Heart right ventricle (tissue), 16 donors: ENCODE measurements around the gene HRH2. TPM values are rescaled to one million over a fixed set of nuclear protein-coding genes. Genes with fewer than 3 reads are reported as not detected.

ENCODE experiments used
- ATAC-seq, 8 donors: fragments of 200-7000 bp; cut with Tn5 transposase; one replicate each; pipeline ENCODE4 v1.9.1; 2020; ENCODE audit warnings: mild to moderate bottlenecking in 8 of 8, moderate library complexity in 8 of 8, moderate number of reproducible peaks in 1 of 8
- DNase-seq, 2 donors: peaks; one replicate each; pipeline ENCODE4 v3.0.0-alpha.2; 2020
- H3K27ac ChIP-seq, 10 donors: fragments of 200-600 bp; sonication (generic) in 2 of 10; one replicate each; pipeline versions ENCODE4 v1.5.0 to v1.8.0; 2020 to 2022; ENCODE audit warnings: mild to moderate bottlenecking in 3 of 10
- H3K27me3 ChIP-seq, 7 donors: fragments of 200-600 bp; one replicate each; pipeline ENCODE4 v1.8.0; 2021 to 2022; ENCODE audit warnings: mild to moderate bottlenecking in 2 of 7
- H3K36me3 ChIP-seq, 9 donors: fragments of 200-600 bp; sonication (generic) in 1 of 9; one replicate each; pipeline versions ENCODE4 v1.5.0 to v1.8.0; 2020 to 2022; ENCODE audit warnings: mild to moderate bottlenecking in 2 of 9
- H3K4me1 ChIP-seq, 9 donors: fragments of 200-600 bp; sonication (generic) in 1 of 9; one replicate each; pipeline versions ENCODE4 v1.5.0 to v1.8.0; 2020 to 2022; ENCODE audit warnings: mild to moderate bottlenecking in 4 of 9
- H3K4me3 ChIP-seq, 10 donors: fragments of 200-600 bp; sonication (generic) in 2 of 10; one replicate each; pipeline versions ENCODE4 v1.5.0 to v1.8.0; 2020 to 2022; ENCODE audit warnings: mild to moderate bottlenecking in 7 of 10, moderate library complexity in 2 of 10
- H3K9me3 ChIP-seq, 11 donors: fragments of 200-600 bp in 10 of 11; sonication (generic) in 2 of 11; one replicate each; pipeline versions ENCODE4 v1.5.0 to v1.8.0; 2013 to 2022; ENCODE audit warnings: mild to moderate bottlenecking in 2 of 11, control low read depth in 1 of 11, moderate library complexity in 1 of 11
- whole genome bisulfite sequencing, 2 donors: extraction: QIAGEN DNeasy Blood & Tissue Kit; methylation state at CpG; one replicate each; pipeline ENCODE4 v1.1.7; 2013; ENCODE audit warnings: inconsistent platforms in 1 of 2; 5-methylcytosine and 5-hydroxymethylcytosine counted together
- intact Hi-C, 10 donors: fragments of 100-400 bp; cut with DNase I; formaldehyde crosslinking; loops; one replicate each; pipeline versions ENCODE4 v1.11.1 to v1.14.2; 2022
- polyA plus RNA-seq, 2 donors: library from polyadenylated mRNA; stranded (reverse); fragments of 200-250 nt; gene quantifications; one replicate each; pipeline ENCODE4 v1.2.3, GENCODE V29; 2013
- total RNA-seq, 10 donors: library from RNA; stranded (reverse); fragmentation: NEBNext Ultra II Directional in 3 of 10; extraction: Animal tissue kit (Norgen Biotek cat#: 25700) in 3 of 10; gene quantifications; one replicate each; pipeline versions ENCODE4 v1.2.1 to v1.2.4, GENCODE V29; 2021 to 2023
- TF ChIP-seq, protein P1 (sequence below), 9 donors: fragments of 200-600 bp; sonication (generic) in 2 of 9; IDR thresholded peaks; one replicate each; pipeline versions ENCODE4 v1.5.0 to v1.8.0; 2021 to 2022; ENCODE audit warnings: antibody characterized with exemption in 9 of 9, mild to moderate bottlenecking in 5 of 9, moderate library complexity in 1 of 9
- donor health status: Arrhythmogenic right ventricular cardiomyopathy.
- donor health status: ischemic (EF 13 %, LVEDD 7.1; RV severe dilation, severe dysfunction).
- donor health status: healthy with polysubstance abuse.
- donor health status: DM: no; HTN: yes; CAD: no.
- donor health status: DM: no; HTN: no; CAD: no.
- donor health status: ischemic (EF 25% LVEDD 6.9; RV normal size, moderate dysfunction).
- donor health status: ischemic (EF 25% LVEDD 5.7; RV mildly dilated, moderate dysfunction).
- donor health status: healthy.
- donor health status: DM: yes; HTN: yes; CAD: no.
- donor health status: Ischemic cardiomyopathy.
- donor health status: ischemic (EF 35%, LVEDD 5.7; RV mildly dilated, moderate dysfunction).
- donor health status: nonischemic (EF 11% LVEDD 7.7; RV severe dilation, severe dysfunction).
- donor health status: DM: yes; HTN: yes; CAD: no.
- donor health status: PGD.
- donor health status: ischemic (EF 29% LVEDD 5.4; RV normal size, mild dysfunction).
- donor health status: nonischemic (EF 23%, LVEDD 6.1; RV moderate dilation, normal function).

HRH2 gene
- total and polyA plus RNA-seq, 12 donors: 12.2 to 78.7 (median 50.6) TPM

DNA sequence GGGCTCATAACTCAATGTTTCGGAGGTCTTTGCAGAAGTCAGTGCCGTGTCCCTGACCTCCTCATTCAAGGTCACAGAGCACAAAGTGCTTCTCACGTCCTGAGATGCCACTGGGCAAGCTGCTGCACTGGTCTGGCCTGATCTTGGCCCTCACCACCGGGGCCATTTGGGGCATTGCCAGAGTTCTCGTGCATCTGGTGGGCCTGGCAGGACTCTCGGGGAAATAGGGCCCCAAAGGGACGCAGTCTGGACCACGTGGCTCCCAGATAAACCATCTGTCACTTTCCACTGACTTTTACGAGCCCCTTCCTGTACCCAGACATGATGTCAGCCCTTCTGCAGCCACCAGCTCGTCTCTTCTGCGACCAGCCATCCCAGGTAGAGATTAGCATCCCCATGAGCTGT is 54.8 kb downstream of the HRH2 start:
- no peak for DNase-seq
- peaks cover 0 to 30% (median 6%) of the 10 kb centered on the region in 11 donors for H3K9me3 ChIP-seq
- H3K27ac ChIP-seq: peak overlapping the region in 6 of 10 donors; percentile 17 to 72 (median 37)
- H3K36me3 ChIP-seq: peaks cover 0 to 25% (median 0%) of the 10 kb centered on the region in 9 donors
- 14 to 19% methylated on average over 11 of the region's 11 CpGs for WGBS, 2 donors
- H3K4me3 ChIP-seq: no peak overlapping the region
- no peaks in the 10 kb centered on the region for H3K27me3 ChIP-seq
- TF ChIP-seq, protein P1, sequence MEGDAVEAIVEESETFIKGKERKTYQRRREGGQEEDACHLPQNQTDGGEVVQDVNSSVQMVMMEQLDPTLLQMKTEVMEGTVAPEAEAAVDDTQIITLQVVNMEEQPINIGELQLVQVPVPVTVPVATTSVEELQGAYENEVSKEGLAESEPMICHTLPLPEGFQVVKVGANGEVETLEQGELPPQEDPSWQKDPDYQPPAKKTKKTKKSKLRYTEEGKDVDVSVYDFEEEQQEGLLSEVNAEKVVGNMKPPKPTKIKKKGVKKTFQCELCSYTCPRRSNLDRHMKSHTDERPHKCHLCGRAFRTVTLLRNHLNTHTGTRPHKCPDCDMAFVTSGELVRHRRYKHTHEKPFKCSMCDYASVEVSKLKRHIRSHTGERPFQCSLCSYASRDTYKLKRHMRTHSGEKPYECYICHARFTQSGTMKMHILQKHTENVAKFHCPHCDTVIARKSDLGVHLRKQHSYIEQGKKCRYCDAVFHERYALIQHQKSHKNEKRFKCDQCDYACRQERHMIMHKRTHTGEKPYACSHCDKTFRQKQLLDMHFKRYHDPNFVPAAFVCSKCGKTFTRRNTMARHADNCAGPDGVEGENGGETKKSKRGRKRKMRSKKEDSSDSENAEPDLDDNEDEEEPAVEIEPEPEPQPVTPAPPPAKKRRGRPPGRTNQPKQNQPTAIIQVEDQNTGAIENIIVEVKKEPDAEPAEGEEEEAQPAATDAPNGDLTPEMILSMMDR (IDR thresholded peaks at IDR 0.05): no peak
- intact Hi-C loops: loop anchor here in 4 of 10 donors (2.0 to 10.0 kb wide), 5 partner anchors 50 to 138 kb away; partner anchors contain the start of gene HRH2 (in 2 of the 4)
- peaks cover 2 to 57% (median 25%) of the 10 kb centered on the region in 9 donors for H3K4me1 ChIP-seq
- peak in 5 of 8 donors; percentile 10 to 63 (median 37) for ATAC-seq

DNA sequence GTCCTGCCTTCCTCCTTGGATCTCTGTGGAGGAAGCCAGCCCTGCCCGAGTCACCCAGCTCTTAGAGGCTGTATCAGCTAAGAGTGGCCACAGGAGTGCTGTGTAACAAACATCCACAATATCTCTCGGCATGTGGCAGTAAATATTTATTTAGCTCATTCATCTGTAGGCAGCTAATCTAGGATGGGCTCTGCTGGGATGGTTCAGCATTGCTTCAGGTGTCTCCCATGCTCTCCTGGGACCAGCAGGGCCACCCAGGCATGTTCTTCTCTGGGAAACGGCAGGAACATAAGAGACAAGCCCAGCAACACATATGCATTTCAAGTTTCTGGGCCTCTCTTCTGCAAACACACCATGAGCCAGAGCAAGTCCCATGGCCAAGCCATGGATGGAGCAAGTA is 56.1 kb downstream of the HRH2 start:
- H3K4me1 ChIP-seq: peaks cover 2 to 62% (median 21%) of the 10 kb centered on the region in 9 donors
- H3K27me3 ChIP-seq: peaks cover 0 to 5% (median 0%) of the 10 kb centered on the region in 7 donors
- no peak for ATAC-seq
- peak overlapping the region in 2 of 10 donors; percentile 7 to 41 for H3K27ac ChIP-seq
- DNase-seq: no peak
- intact Hi-C loops: loop anchor here in 4 of 10 donors (2.0 to 10.0 kb wide), 5 partner anchors 52 to 139 kb away; partner anchors contain the start of gene HRH2 (in 2 of the 4)
- no peak overlapping the region for H3K4me3 ChIP-seq
- TF ChIP-seq, protein P1 (IDR thresholded peaks at IDR 0.05): no peak
- H3K36me3 ChIP-seq: peaks cover 0 to 12% (median 0%) of the 10 kb centered on the region in 9 donors
- H3K9me3 ChIP-seq: peaks cover 0 to 32% (median 6%) of the 10 kb centered on the region in 11 donors
- whole genome bisulfite sequencing, 2 donors: 81 to 87% methylated on average over 3 of the region's 3 CpGs

DNA sequence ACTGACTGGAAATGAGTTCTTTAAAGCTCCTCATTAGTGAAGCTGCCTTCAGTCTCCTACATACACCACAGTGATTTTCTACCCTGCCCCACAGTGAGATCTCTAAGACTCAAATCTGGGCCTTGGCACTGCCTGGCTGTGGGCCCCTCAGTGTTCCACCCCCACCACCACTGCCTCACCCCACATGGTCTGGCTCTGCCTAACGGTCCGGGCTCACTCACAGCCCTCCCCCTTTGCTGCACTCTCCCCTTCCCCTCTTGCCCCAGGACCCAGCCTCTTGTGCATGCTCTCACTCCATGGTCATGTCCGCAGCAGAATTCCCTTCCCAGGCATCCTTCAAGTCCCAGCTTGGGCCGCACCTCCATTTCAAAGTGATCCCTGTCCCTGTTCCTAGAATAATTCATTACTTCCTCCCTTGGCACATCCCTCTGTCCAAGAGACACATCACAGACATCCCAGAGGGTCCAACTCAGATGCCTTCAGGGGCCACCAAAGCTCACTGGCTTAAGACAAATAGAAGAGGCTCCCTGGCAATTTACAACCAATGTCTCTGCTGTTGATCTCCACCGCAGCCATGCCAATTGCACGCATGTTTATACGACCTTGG is 56.7 kb downstream of the HRH2 start:
- 88 to 89% methylated on average over 7 of the region's 7 CpGs for WGBS, 2 donors
- Histone ChIP-seq H3K27ac (peak overlapping the region in 2 of 10 donors; percentile 59 to 68), H3K27me3 (peaks cover 0 to 6% (median 0%) of the 10 kb centered on the region in 7 donors), H3K4me3 (no peak overlapping the region), H3K36me3 (peaks cover 0 to 6% (median 0%) of the 10 kb centered on the region in 9 donors), H3K4me1 (peaks cover 2 to 55% (median 14%) of the 10 kb centered on the region in 9 donors), H3K9me3 (peaks cover 0 to 32% (median 6%) of the 10 kb centered on the region in 11 donors)
- intact Hi-C loops: loop anchor here in 8 of 10 donors (5.0 to 10.0 kb wide), 6 partner anchors 52 to 182 kb away; partner anchors contain the start of gene HRH2 (in 1 of the 8)
- no peak for DNase-seq
- TF ChIP-seq, protein P1 (IDR thresholded peaks at IDR 0.05): no peak
- ATAC-seq: no peak

DNA sequence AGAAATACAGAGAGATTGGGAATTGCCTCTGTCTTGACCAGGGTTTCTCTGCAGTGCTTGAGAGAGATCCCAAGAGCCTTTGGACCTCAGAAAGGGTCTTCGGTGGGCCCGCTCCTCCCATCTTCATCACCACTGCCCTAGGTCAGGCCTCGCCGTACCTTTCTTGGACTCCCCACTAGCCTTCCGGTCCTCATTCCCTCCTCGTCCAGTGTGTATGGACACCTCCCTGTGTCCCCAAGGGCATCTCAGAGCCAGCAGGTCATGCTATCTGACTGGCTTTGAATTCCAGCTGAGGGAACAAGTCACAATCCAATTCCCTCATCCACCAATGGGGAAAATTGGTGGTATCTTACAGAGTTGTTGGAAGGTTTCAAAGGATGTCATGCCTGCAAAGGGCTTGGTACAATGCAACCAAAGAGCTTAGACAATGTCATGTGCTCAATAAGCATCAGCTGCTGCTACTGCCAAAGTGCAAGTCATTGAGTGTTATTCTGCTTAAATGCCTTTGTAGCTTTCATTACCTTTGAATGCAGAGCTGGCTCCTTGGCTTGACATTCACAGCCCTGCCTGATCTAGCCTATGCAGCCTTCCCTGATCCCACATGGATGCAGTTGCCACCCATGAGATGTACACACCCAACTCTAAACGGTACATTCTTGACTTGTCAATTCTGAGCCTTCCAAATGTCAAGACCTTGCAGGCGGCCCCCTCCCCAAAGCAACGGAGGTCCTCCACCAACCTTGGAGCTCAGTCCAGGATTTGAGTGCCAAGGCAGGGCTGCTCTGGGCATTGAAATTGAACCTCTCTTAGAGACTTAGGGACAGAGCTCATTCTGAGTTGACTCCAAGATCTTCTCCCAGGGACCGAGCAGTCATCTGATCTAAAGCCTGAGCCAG is 58.0 kb downstream of the HRH2 start:
- Histone ChIP-seq H3K9me3 (peaks cover 0 to 32% (median 6%) of the 10 kb centered on the region in 11 donors), H3K4me3 (no peak overlapping the region), H3K36me3 (no peaks in the 10 kb centered on the region), H3K27ac (peak overlapping the region in 5 of 10 donors; percentile 34 to 76 (median 60)), H3K4me1 (peaks cover 0 to 43% (median 4%) of the 10 kb centered on the region in 9 donors), H3K27me3 (peaks cover 0 to 9% (median 0%) of the 10 kb centered on the region in 7 donors)
- intact Hi-C loops: loop anchor here in 7 of 10 donors (2.0 to 10.0 kb wide), 6 partner anchors 54 to 184 kb away; no protein-coding TSS in a partner anchor
- TF ChIP-seq, protein P1 (IDR thresholded peaks at IDR 0.05): no peak
- peak in 7 of 8 donors; percentile 24 to 72 (median 57) for ATAC-seq
- WGBS, 2 donors: 73 to 74% methylated on average over 10 of the region's 10 CpGs
- DNase-seq: no peak
